Activated CD8-positive, alpha-beta T cell treated with anti-CD3 and anti-CD28 coated beads, Interleukin-2, amount 10 ng/mL, durations not matched to agents 7 days and 5 days (primary cell): ENCODE results near the gene ASIC1. TPM values are rescaled to one million over a fixed set of nuclear protein-coding genes. Genes with fewer than 3 reads are reported as not detected.

Source experiments
- ATAC-seq: fragments of 150-1000 bp; cut with Tn5 transposase; one replicate; pipeline ENCODE4 v1.10.0; 2021; ENCODE audit warnings: moderate library complexity
- CTCF ChIA-PET: fragments of 350-600 bp; sonication (Branson Sonifier 250); formaldehyde crosslinking; loops from one replicate; lab custom pipeline; 2021; ENCODE audit warnings: antibody characterized with exemption; lab: Charles Lee
- POLR2A ChIA-PET: fragments of 350-600 bp; sonication (Branson Sonifier 250); formaldehyde crosslinking; loops from one replicate; lab custom pipeline; 2021; ENCODE audit warnings: antibody characterized with exemption; lab: Charles Lee
- DNase-seq: peaks from one replicate; pipeline ENCODE4 v3.0.0-alpha.2; 2020
- H3K27ac Mint-ChIP-seq: one replicate; pipeline ENCODE4 v1.8.0; 2021; ENCODE audit warnings: mild to moderate bottlenecking, mixed read lengths
- H3K27me3 Mint-ChIP-seq: one replicate; pipeline ENCODE4 v1.8.0; 2021; ENCODE audit warnings: low read depth, mixed read lengths
- H3K36me3 Mint-ChIP-seq: one replicate; pipeline ENCODE4 v1.8.0; 2021; ENCODE audit warnings: low read depth, mixed read lengths
- H3K4me1 Mint-ChIP-seq: one replicate; pipeline ENCODE4 v1.8.0; 2021; ENCODE audit warnings: low read depth, mixed read lengths
- H3K4me3 Mint-ChIP-seq: one replicate; pipeline ENCODE4 v1.8.0; 2021; ENCODE audit warnings: mild to moderate bottlenecking, mixed read lengths
- H3K9me3 Mint-ChIP-seq: one replicate; pipeline ENCODE4 v1.8.0; 2022; ENCODE audit warnings: mixed read lengths; ENCODE audit not compliant: insufficient read depth
- total RNA-seq, 2 experiments: library from RNA; stranded (reverse); gene quantifications; one replicate each; pipeline ENCODE4 v1.2.3, GENCODE V29; 2021

Gene ASIC1
- total RNA-seq, 2 experiments from 2014 or later = 25.4 to 27.9 TPM

DNA sequence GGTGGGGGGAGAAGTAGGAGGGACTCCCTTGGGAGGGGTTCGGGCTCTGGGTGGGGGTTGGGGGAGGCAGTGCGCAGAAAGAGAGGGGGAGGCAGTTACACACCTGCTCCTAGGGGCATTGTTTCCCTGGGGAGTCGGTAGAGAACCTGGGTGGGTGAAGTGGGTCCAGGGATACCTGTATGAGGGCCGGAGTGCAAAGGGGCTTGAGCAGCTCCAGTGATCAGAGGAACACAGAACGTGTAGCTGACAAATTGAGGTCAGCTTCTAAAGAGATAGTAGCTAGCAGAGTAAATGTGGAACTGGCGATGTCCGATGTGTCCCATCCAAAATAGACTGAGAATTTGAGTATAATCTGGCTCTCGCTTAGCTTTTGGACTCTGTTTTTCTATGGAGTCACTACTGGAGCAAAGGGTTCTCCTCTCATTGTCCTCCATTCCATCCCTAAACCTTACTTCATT lies 28.2 kb downstream of the ASIC1 start:
- ChIA-PET CTCF (interaction anchor here (0.7 to 11.9 kb wide), 20 partner anchors 8 to 903 kb away, joined by 3 to 144 read pairs (median 4); partner anchors contain the start of genes COX14 and GPD1), POLR2A (interaction anchor here (1.0 to 3.4 kb wide), 7 partner anchors 8 to 242 kb away, joined by 3 to 44 read pairs (median 6); partner anchors contain the start of genes BCDIN3D, CERS5 and COX14)
- no peak for ATAC-seq
- no peaks in the 10 kb centered on the region for H3K9me3 Mint-ChIP-seq
- peaks cover 29% of the 10 kb centered on the region for H3K4me1 Mint-ChIP-seq
- H3K4me3 Mint-ChIP-seq = peak overlapping the region; percentile 90
- no peaks in the 10 kb centered on the region for H3K27me3 Mint-ChIP-seq
- peak overlapping the region; percentile 92 for H3K27ac Mint-ChIP-seq
- DNase-seq = no peak
- peaks cover 33% of the 10 kb centered on the region for H3K36me3 Mint-ChIP-seq

DNA sequence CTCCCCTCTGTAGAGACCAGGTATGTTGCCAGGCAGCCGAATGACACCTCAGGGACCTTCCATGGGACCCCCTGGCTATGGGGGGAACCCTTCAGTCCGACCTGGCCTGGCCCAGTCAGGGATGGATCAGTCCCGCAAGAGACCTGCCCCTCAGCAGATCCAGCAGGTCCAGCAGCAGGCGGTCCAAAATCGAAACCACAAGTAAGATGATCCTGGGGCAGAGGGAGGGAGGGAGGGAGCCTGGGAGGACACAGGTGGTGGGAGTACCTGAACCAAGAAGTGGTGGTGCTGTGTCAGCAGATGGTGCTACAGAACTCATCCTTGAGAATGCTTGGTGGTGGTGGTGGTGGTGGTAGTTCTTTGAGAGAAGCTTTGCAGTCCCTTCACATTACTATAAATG lies 28.8 kb downstream of the ASIC1 start:
- POLR2A ChIA-PET = interaction anchor here (2.4 to 3.4 kb wide), 2 partner anchors 26 to 80 kb away, joined by 17 to 44 read pairs; partner anchors contain the start of genes CERS5 and COX14
- ATAC-seq = no peak
- DNase-seq = no peak

DNA sequence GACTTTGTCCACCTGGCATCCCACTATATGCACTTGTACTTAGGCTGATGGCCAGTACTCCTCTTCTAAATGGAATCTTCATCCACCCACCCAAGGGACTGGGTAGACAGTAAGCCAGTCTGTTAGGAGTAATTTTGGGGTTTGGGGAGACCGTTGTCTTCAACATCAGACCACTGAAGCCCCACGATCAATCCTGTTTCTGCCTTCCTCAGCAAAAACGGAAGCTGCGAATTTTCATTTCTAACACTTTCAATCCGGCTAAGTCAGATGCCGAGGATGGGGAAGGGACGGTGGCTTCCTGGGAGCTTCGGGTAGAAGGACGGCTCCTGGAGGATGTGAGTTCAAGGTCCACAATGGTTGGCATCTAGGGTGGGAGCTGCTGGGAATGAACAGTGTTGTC lies 29.8 kb downstream of the ASIC1 start:
- ATAC-seq (no peak), DNase-seq (no peak)
- Mint-ChIP-seq H3K9me3 (no peaks in the 10 kb centered on the region), H3K4me1 (peaks cover 32% of the 10 kb centered on the region), H3K36me3 (peaks cover 43% of the 10 kb centered on the region), H3K4me3 (no peak overlapping the region), H3K27me3 (no peaks in the 10 kb centered on the region), H3K27ac (no peak overlapping the region)
- CTCF ChIA-PET = interaction anchor here (0.9 to 11.9 kb wide), 12 partner anchors 25 to 227 kb away, joined by 3 to 144 read pairs (median 6); partner anchors contain the start of genes CERS5, COX14 and RACGAP1
- POLR2A ChIA-PET = interaction anchor here (0.8 kb wide), 1 partner anchor 21 kb away, joined by 3 read pairs; no protein-coding TSS in a partner anchor

More for the DNA sequence above, 28.8 kb downstream of the ASIC1 start:
- Mint-ChIP-seq H3K4me1 (peaks cover 29% of the 10 kb centered on the region), H3K27ac (peak overlapping the region; percentile 92), H3K36me3 (peaks cover 36% of the 10 kb centered on the region), H3K4me3 (peak overlapping the region; percentile 90), H3K27me3 (no peaks in the 10 kb centered on the region), H3K9me3 (no peaks in the 10 kb centered on the region)
- CTCF ChIA-PET = interaction anchor here (0.9 to 11.9 kb wide), 7 partner anchors 13 to 90 kb away, joined by 3 to 144 read pairs (median 10); partner anchors contain the start of gene COX14

DNA sequence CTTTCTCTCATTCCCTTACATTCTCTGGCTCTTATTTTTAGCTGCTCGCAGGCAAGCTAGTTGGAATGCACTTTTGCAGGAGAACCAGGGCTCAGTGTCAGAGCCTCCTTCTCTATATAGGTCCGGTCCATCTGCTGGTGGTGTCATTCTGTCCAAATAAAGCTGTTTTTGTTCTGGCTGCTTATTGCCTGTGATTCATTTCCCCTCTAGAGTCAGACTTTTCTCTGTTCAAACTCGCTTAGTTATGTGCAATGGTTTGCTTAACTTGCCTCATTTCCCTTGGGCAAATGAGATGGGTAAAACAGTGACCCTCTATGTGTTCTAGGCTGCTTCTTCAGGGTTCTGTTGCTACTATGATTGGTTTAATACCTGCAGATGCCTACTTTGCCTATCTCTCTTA lies 30.6 kb downstream of the ASIC1 start:
- Mint-ChIP-seq H3K36me3 (peaks cover 43% of the 10 kb centered on the region), H3K27me3 (no peaks in the 10 kb centered on the region), H3K9me3 (no peaks in the 10 kb centered on the region), H3K4me3 (no peak overlapping the region), H3K27ac (peak overlapping the region; percentile 17), H3K4me1 (peaks cover 32% of the 10 kb centered on the region)
- ATAC-seq (no peak), DNase-seq (no peak)
- ChIA-PET CTCF (interaction anchor here (0.6 to 11.9 kb wide), 15 partner anchors 16 to 227 kb away, joined by 3 to 144 read pairs (median 6); partner anchors contain the start of genes CERS5, COX14, GPD1 and RACGAP1), POLR2A (interaction anchor here (0.6 to 0.8 kb wide), 2 partner anchors 22 to 35 kb away, joined by 3 to 4 read pairs; no protein-coding TSS in a partner anchor)

DNA sequence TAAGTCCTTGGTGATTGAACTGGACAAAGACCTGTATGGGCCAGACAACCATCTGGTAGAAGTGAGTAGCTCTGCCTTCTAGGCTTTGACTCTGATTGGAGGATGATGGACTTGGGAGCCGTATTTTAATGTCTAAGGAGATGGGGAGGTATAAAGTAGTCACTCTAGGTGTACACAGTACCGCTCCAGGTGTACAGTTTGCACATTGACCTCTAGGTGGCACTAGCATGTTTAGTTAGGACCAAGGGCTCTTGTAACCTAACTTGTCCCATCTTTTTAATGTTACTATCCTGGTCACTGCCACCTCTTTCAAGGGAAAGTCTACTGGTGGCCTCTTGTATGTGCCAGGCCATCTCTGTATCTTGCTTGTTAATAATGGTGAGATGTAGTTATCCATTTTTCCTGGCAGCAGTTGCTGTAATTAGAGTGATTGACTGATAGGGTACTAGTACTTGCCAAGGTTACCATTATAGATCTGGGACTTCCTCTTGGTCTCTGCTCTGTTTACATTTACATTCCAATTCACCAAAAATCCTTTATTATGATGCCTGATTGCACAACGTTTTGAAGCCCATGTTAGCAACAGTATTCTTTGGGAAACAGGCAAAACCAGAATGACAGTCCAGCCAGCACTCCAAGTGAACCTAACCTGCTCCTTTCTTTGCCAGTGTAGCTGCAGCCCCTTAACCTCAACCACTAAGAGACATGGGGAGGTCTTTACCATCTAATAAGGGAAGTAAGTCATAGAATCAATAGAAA lies 31.4 kb downstream of the ASIC1 start:
- H3K27ac Mint-ChIP-seq = no peak overlapping the region
- H3K9me3 Mint-ChIP-seq = no peaks in the 10 kb centered on the region
- DNase-seq (peak; percentile 78), ATAC-seq (peak; percentile 43)
- ChIA-PET CTCF (interaction anchor here (0.6 to 11.9 kb wide), 19 partner anchors 15 to 311 kb away, joined by 3 to 144 read pairs (median 5); partner anchors contain the start of genes CERS5, COX14, GPD1 and RACGAP1), POLR2A (interaction anchor here (0.6 kb wide), 1 partner anchor 34 kb away, joined by 4 read pairs; no protein-coding TSS in a partner anchor)
- no peak overlapping the region for H3K4me3 Mint-ChIP-seq
- H3K36me3 Mint-ChIP-seq = peaks cover 45% of the 10 kb centered on the region
- H3K4me1 Mint-ChIP-seq = peaks cover 27% of the 10 kb centered on the region
- no peaks in the 10 kb centered on the region for H3K27me3 Mint-ChIP-seq

DNA sequence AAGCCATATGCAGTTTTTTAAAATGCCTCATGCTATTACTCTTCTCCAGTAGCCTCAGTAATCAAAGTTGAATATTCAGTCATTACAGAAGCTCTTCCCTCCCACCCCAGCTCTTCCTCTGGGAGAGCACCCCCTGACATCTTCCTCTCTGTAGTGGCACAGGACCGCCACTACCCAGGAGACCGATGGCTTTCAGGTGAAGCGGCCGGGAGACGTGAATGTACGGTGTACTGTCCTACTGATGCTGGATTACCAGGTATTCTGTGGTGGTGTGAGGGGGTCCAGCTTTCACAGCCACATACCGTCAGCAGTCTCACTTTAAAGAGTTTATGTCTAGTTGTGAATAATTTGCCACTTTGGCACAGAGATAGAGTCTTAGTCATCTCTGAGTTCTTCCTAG lies 32.3 kb downstream of the ASIC1 start:
- CTCF ChIA-PET = interaction anchor here (0.7 to 11.9 kb wide), 14 partner anchors 9 to 312 kb away, joined by 3 to 144 read pairs (median 4); partner anchors contain the start of genes COX14 and GPD1
- ATAC-seq = no peak
- POLR2A ChIA-PET = interaction anchor here (1.4 kb wide), 1 partner anchor 22 kb away, joined by 6 read pairs; the partner anchor contains the start of gene COX14
- Mint-ChIP-seq H3K27me3 (no peaks in the 10 kb centered on the region), H3K9me3 (no peaks in the 10 kb centered on the region), H3K36me3 (peaks cover 51% of the 10 kb centered on the region), H3K4me3 (no peak overlapping the region), H3K4me1 (peaks cover 24% of the 10 kb centered on the region), H3K27ac (no peak overlapping the region)
- no peak for DNase-seq

DNA sequence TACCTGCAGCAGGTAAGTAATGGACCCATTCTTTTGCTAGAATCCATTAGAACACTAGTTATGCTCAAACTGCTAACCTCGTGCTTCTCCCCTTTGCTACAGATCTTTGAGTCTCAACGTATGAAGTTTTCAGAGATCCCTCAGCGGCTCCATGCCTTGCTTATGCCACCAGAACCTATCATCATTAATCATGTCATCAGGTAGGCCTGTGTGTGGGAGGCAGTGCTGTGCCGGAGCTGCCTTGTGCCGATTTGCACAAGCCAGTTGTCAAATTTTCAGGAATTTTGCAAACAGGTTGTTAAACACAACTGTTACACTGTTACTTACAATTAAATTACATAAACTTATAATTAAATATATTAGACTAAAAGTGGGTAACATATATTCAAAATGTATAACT lies 33.0 kb downstream of the ASIC1 start:
- peaks cover 57% of the 10 kb centered on the region for H3K36me3 Mint-ChIP-seq
- no peaks in the 10 kb centered on the region for H3K9me3 Mint-ChIP-seq
- POLR2A ChIA-PET = interaction anchor here (1.4 kb wide), 1 partner anchor 21 kb away, joined by 6 read pairs; the partner anchor contains the start of gene COX14
- ATAC-seq (no peak), DNase-seq (no peak)
- no peaks in the 10 kb centered on the region for H3K27me3 Mint-ChIP-seq
- H3K27ac Mint-ChIP-seq = no peak overlapping the region
- CTCF ChIA-PET = interaction anchor here (1.1 to 11.9 kb wide), 8 partner anchors 22 to 123 kb away, joined by 3 to 144 read pairs (median 5); partner anchors contain the start of gene COX14
- H3K4me1 Mint-ChIP-seq = peaks cover 24% of the 10 kb centered on the region
- no peak overlapping the region for H3K4me3 Mint-ChIP-seq

DNA sequence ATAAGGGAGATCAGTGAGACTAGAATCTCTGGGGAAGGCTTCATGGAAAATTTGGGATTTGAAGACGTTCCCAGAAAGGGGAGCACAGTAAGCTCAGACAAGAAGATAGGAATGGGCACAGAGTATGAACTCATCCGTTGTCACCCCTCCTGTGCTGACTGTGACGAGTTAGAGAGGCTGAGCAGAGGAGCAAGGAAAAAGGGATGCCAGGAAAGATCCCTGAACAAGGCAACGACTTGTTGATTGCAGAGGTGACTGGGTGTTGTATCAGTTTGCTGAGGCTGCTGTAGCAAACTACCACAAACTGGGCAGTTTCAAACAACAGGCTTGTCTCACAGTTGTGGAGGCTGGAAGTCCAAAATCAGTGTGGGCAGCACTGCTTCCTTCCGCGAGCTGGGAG lies 40.6 kb downstream of the ASIC1 start:
- DNase-seq = no peak
- H3K4me1 Mint-ChIP-seq = no peaks in the 10 kb centered on the region
- no peaks in the 10 kb centered on the region for H3K27me3 Mint-ChIP-seq
- CTCF ChIA-PET = interaction anchor here (1.2 to 2.1 kb wide), 2 partner anchors 8 to 14 kb away, joined by 3 to 14 read pairs; partner anchors contain the start of gene COX14
- no peak overlapping the region for H3K27ac Mint-ChIP-seq
- POLR2A ChIA-PET = interaction anchor here (0.9 to 1.1 kb wide), 2 partner anchors 13 to 14 kb away, joined by 3 read pairs; partner anchors contain the start of genes COX14 and SMARCD1
- peaks cover 66% of the 10 kb centered on the region for H3K36me3 Mint-ChIP-seq
- no peak for ATAC-seq
- H3K9me3 Mint-ChIP-seq = no peaks in the 10 kb centered on the region
- H3K4me3 Mint-ChIP-seq = no peak overlapping the region

DNA sequence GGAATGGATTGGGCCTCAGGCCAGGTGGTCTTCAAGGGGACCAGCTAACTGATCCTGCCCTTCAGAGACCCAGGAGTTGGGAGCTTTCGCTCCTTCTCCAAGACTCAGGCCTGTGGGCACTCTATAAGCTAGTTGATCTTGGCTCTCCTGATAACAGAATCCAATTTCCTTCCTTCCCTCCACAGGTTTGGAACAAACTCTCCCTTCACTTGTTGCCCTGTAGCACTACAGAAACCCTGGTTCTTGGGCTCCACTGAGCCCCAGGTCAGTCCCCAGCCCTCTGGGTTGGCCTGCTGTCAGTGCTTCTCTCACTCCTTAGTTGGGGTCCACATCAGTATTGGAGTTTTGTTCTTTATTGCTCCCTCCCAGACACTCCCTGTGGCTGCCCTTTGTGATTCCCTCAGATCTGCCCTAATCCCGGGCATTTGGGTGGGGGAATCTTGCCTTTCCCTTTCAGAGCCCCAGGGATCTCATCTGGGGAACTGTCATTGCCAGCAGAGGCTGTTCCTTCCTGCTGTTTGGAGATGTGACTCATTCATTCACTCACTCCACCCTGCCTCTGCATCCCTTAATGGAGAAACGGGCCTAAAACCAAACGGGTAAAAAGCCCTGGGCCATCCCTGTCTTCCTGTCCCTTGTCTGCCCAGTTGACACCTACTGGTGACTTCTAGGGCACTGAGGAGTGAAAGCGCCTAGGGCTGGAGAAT lies 42.1 kb downstream of the ASIC1 start:
- Mint-ChIP-seq H3K27me3 (no peaks in the 10 kb centered on the region), H3K4me1 (no peaks in the 10 kb centered on the region), H3K9me3 (no peaks in the 10 kb centered on the region), H3K36me3 (peaks cover 60% of the 10 kb centered on the region), H3K27ac (no peak overlapping the region), H3K4me3 (no peak overlapping the region)
- ATAC-seq (no peak), DNase-seq (no peak)
- POLR2A ChIA-PET = no interaction called here
- CTCF ChIA-PET = interaction anchor here (1.0 to 1.2 kb wide), 3 partner anchors 10 to 15 kb away, joined by 3 to 5 read pairs (median 3); partner anchors contain the start of gene SMARCD1

DNA sequence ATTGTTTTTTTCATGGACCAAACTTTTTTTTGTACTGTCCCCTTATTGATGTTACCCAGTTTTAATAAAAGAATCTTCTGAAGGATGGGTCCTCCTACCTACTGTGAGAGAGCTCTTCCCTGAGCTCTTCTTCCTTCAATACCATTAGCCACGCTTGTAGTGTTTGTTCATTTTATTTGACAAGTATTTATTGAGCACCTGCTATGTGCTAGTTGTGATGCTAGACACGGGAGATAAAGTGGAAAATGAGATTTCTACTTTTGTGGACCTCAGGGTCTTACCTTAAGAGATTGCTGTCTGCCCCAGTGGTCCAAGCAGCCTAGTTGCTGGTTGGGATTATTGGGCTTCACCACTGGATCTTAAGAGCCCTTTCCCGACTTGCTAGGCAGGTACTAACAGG lies 43.2 kb downstream of the ASIC1 start:
- ChIA-PET POLR2A (no interaction called here), CTCF (interaction anchor here (0.7 to 4.5 kb wide), 2 partner anchors 11 to 30 kb away, joined by 3 to 42 read pairs; partner anchors contain the start of gene COX14)
- Mint-ChIP-seq H3K4me1 (no peaks in the 10 kb centered on the region), H3K27me3 (no peaks in the 10 kb centered on the region), H3K36me3 (peaks cover 50% of the 10 kb centered on the region), H3K4me3 (no peak overlapping the region), H3K9me3 (no peaks in the 10 kb centered on the region), H3K27ac (no peak overlapping the region)
- ATAC-seq (no peak), DNase-seq (no peak)
